Epithelial cell of prostate (primary cell): ENCODE results near the gene FZD10.

Source experiments
- DNase-seq: peaks from one replicate; pipeline ENCODE4 v3.0.0-alpha.2; 2011; ENCODE audit warnings: low read depth, low spot score
- H3K27ac ChIP-seq: fragments of 450-650 bp; 2 replicates; pipeline ENCODE4 v1.5.1; 2017; ENCODE audit warnings: mild to moderate bottlenecking

Gene FZD10

DNA sequence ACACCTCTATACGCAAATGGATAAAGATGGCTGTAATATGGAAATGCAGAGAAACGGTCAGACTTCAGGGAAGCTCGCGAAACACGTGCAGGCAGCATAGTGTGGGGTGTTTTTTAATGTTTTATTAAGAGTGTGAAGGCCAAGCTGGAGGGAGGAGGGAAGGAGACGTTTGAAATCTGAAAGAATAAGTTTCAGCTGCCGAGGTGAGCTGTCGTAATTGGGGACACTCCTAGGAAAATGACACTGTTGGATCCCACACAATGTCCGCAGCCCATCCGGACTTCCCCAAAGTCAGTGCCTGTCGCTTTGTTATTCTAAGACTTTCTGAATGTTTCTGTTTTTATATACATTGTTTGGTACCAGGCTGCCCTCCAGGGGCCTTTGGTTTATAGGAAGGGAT lies 8.3 kb downstream of the FZD10 start:
- H3K27ac ChIP-seq, result no peak overlapping the region
- no peak for DNase-seq

DNA sequence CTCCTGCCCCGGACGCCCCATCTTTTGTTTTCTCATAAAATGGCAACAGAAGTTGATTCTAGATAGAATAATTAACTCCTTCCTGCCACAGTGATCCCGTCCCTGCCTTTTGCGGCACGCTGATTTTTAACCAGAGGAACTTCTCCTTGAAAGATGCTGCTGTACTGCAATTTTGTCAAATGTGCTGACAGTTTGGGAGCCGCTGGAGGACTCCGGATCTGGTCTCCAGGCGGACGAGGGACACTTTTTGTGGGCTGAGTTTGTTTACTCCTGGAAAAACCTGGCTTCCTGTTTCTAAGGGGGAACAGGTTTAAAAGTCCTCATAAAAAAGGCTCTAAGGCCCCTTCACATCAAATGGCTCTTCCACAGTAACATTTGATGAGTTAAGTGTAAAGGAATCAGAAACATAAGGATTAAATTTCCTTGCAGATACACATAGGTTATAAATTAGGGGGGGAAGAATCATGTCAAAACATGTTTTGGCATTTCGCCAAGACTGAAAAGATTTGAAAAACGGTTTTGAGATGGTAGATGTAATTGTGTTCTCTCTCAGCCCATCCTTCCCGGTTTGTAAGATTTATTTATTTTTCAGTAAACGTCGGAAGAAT lies 15.5 kb downstream of the FZD10 start:
- H3K27ac ChIP-seq, result no peak overlapping the region
- DNase-seq, result no peak

DNA sequence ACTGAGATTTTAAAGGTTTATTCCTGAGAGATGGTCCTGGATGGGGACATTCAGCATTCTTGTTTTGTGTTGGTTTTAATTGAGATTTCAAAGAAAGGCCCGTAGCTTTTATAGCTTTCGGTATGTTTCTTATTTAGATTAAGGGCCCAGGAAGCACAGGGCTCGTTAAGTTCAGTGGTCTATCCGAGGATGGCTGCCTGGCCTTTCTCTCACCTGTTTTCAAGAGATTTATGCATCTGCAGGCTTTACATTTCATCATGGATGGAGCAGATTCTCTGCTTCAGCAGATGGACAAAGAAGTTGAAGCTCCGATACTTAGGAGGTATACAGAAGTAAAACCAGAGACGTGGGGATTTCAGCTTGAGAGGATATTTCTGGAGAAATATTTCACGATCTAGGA lies 16.0 kb downstream of the FZD10 start:
- DNase-seq, result no peak
- H3K27ac ChIP-seq, result no peak overlapping the region

DNA sequence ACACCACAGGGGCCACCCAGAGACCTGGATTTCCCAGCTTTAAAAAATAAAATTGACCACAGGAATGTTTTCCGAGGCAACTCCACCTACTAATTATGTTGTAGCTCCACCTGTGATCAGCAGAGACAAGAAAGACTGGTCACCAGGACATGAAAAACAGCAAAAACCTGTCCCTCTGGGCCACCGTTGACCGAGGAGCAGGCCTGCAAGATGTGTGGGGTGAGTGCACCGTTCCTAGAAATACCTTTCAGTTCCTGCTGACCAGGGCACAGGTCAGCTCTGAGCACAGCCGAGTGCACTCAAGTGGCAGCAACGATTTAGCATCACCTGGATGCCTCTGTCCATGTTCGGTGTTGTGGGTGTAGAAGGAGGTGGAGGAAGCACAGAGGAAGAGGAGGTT lies 16.9 kb downstream of the FZD10 start:
- no peak overlapping the region for H3K27ac ChIP-seq
- DNase-seq, result no peak

DNA sequence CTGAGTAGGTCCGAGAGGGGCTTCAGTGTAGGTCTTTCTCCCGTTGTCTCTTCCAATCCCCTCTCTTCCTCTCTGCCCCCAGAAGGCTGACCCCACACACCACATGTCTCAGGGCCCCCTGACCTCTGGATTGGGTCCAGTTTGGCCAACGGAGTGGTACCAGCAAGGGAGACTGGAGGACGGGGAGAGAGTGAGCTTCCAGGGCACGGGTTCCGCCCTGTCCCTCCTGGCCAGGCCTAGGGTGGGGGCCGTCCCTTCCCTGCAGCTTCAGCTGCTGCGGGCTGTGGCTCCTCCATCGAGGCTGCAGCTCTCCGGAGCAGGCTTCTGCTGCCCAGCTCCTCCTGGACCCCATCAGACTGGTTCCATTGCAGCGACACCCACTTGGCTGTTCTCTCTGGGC lies 17.4 kb downstream of the FZD10 start:
- no peak for DNase-seq
- no peak overlapping the region for H3K27ac ChIP-seq

DNA sequence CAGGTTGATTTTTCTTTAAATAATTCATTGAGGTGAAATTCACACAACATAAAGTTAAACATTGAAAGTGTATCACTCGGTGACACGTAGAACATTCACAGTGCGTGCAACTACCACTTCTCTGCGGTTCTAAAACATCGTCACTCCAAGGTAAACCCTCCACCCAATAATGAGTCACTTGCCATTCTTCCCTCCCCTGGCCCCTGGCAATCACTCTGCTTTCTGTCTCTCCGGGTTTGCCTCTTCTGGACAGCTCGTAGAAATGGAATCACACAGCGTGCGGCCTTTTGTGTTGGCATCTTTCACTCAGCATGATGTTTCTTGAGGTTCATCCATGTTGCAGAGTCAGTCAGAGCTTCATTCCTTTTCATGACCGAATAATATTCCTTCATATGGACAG lies 18.9 kb downstream of the FZD10 start:
- H3K27ac ChIP-seq, result no peak overlapping the region
- DNase-seq, result no peak

DNA sequence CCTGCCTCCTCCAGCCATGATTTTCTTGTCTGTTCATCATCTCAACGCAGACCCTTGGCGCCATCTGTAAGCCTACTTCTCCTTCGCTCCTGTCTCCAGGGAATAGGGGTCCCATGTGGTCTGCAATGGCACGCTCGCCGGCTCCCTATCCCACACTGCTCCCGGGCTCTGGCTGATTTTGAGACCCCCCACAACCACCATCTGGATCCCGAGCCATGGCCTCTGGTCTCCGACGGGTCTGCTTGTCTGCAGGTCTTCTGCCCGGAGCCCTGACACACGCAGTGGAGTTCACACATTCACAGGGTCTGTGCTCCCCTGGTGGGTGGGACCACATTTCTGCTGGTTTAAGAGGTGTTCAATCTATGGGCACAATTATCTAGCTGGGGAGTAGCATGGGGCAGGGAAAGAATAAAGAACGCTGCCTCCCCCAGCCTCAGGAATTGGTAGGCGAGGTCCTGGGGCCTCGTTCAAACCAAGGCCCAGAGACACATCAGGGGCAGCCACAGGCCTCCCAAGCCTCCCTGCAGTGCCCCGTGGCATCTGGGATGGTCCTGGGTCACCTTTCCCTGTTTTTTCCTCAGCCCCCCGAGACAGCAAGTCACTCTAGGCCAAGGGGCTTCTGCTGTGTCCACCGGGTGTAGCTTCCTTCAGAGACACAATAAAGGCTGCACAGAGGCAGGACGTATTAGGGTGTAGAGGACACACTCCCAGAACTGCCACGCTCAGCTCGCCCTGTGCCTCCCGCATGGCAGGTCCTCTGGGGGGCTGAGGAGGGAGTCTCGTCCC lies 21.5 kb downstream of the FZD10 start:
- H3K27ac ChIP-seq, result no peak overlapping the region
- DNase-seq, result no peak

DNA sequence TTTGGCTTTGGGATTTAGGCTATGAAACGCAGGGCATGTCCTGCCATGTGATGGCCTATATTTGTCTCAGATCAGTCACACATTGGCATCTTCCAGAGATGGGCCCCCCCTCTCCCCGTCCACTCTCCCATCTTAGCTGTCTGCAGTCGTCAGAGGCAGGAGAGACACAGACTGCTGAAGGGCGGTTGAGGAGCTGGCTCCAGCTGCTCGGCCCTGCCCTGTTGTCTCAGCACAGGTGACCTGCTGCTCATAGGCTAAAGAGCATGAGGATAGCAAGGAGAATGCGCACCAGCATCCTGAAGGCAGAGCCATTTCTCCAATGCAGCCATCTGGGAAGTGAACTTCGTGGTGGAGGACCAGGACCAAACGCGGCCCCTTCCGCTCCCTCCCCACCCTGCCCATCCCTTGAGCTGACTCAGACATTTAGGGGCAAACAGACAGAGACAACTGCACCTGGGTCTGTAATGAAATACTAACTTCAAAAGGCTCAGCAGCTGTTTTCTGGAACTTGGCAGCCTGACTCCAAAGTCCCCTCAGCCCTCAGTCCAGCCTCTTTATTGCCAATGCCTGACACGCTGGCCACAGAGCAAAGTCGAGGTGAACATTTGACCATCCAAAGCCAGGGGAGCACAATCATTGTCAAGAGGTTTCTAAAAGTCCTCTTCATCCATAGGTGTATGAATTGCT lies 22.3 kb downstream of the FZD10 start:
- DNase-seq, result no peak
- no peak overlapping the region for H3K27ac ChIP-seq

DNA sequence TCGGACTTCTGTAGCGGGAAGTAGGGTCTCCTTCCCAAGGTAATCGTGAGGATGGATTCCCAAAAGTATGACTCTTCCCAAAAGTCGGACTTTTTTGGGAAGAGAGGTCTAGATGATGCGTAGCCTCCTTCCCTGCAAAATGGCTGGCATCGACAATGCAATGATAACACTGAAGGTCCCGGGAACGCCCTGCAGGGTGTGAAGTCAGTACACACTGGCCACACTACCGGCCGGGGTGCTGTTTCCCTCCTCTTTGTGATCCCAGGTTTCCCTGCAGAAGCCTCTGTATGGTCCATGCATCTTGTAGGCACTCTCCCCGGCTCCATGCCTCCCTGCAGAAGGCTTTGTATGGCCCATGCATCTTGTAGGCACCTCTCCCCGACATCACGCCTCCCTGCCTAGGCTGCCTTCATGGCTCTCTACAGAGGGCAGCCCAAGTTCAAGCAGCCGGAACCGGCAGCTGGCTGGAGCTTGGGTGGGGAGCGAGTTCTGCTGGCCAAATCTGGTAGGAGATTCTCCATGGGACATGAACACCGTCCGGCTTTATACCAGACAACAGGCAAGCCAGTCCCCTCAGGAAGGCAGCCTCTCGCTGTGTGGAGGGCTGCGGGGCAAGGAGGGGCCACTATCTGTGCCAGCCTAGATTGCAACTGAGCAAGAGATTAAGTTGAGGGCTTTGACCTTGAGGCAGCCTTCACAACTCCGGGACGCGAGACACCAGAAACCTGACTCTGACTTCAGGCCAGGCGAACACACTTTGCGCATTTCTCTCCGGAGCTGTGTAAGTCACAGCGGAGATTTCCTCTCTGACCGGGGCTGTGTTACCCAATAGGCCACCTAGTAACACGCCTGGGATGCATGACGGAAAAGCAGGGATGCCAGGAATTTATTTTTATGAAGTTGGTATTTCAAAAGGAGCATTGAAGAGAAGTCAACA lies 23.5 kb downstream of the FZD10 start:
- no peak for DNase-seq
- H3K27ac ChIP-seq, result peak overlapping the region; percentile 40

DNA sequence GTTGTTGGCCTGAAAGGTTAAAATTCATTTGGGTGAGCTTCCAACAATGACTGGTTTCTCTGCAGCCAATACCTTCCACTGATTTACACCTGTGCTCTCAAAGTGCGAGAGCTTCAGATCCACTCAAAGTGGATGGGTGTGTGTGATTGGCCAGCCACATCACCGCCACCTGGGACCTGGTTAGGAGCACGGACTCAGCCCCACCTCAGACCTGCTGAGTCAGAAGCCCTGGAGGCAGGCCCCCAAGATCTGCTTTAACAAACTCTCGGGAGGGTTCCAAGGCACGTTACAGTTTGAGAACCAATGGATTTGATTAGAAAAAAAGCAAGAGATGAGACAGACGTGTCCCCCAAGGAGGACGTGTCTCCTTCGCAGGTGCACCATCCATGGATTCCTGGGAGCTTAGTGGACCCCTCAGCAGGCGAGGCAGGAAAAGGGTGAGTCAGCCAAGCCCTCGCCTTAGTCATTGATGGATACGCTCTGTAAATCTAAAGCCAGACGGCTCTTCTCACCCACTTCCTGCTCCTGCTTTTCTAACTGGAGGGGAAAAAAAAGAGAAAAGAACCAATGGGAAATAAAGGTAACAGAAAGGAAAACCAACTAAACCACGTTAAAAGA lies 24.5 kb downstream of the FZD10 start:
- peak overlapping the region; percentile 40 for H3K27ac ChIP-seq
- peak; percentile 62 for DNase-seq

DNA sequence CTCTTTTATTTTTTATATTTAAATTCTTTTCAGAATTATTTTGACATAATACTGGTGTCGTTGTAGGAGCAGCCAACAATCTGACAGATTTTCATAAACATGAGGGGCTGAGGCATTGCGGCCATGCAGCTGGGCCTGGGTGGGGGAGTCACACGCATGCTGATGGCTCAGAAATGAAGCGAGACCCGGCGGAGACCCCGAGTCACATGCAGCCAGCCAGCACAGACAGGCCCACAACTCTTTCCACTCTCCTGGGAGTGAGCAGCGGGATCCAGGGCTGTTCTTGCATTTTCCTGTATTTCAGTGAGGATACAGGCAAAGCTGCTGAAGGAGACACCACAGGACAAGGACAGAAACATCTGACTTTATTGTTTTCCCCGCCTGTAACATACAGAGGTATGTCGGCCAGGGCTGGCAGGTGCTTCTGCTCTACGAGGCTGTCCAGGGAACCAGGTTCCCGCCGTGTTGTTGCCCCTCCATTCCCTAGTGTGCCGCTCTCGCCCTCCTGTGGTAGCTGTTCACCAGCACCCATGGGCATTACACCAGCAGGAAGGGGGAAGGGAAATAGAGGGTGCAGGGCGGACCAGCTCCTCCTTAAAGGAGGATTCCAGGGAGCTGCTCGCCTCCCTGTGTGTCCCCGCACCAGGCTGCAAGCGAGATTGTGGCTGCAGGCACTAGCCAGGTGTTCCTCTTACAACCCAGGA lies 30.5 kb downstream of the FZD10 start:
- H3K27ac ChIP-seq, result no peak overlapping the region
- no peak for DNase-seq

DNA sequence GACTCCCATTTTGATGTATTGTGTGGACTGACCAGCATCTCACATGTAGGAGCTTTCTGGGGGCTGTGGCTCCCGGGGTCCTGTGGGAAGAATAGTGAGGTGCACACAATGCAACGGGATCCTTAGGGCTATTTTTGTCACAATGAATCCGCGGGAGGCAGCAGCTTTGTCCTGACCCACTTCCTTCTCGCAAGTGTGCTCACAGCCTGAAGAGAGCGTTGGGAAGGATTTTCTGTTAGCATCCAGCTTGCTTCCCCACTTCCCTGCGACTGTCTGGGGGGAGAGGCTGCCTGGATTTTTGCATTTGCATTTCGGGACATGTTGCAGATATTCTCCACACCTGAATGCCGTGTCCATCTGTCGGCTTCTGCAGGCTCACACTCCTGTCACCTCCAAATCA lies 31.9 kb downstream of the FZD10 start:
- no peak for DNase-seq
- H3K27ac ChIP-seq, result no peak overlapping the region

DNA sequence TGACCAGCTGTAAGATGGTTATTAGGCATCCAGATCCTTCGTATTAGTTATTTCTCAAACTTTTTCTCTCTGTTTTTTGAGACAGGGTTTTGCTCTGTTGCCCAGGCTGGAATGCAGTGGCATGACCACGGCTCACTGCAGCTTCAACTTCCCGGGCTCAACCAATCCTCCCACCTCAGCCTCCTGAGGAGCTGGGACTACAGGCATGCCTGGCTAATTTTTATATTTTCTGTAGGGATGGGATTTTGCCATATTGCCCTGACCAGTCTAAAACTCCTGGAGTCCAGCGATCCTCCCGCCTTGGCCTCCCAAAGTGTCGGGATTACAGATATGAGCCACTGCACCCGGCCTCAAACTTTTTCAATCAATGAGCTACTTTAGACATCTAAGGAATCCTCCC lies 33.1 kb downstream of the FZD10 start:
- no peak for DNase-seq
- H3K27ac ChIP-seq, result no peak overlapping the region

DNA sequence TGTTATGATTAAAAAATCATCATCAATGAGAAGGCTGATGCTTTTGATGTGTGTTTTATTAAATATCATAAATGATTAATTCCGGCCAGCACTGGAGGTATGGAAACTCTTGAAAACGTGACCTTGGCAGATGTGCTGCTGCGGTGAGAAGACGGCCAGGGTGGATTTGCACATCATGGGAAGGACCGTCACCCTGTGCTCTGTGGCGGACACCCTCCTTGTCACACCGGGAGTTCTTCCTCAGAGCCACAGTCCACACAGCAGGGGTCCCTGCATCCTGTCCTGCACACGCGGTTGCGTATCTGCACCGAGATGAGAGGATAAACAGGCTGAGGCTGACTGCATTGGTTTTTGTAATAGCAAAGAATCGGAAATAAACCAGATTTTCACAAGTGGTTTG lies 33.5 kb downstream of the FZD10 start:
- no peak overlapping the region for H3K27ac ChIP-seq
- no peak for DNase-seq

DNA sequence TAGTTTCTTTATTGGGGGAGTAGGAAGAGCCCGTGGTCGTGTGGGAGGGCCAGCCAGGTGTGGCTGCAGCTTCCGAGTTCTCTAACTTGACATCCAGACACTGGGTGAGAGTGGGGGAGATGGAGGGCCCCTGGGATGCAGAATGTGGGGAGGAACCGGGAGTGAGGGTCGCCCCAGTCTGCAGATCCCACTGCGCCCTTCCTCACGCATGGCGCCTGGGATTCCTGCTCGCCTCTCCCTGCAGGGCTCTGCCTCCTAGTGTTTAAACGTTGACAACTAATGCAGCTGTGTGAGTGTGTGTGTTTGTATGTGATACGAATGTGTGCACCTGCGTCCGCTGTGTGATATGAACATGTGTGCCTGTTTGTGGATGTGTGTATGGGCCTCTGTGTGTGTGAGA lies 34.6 kb downstream of the FZD10 start:
- DNase-seq, result no peak
- H3K27ac ChIP-seq, result no peak overlapping the region

DNA sequence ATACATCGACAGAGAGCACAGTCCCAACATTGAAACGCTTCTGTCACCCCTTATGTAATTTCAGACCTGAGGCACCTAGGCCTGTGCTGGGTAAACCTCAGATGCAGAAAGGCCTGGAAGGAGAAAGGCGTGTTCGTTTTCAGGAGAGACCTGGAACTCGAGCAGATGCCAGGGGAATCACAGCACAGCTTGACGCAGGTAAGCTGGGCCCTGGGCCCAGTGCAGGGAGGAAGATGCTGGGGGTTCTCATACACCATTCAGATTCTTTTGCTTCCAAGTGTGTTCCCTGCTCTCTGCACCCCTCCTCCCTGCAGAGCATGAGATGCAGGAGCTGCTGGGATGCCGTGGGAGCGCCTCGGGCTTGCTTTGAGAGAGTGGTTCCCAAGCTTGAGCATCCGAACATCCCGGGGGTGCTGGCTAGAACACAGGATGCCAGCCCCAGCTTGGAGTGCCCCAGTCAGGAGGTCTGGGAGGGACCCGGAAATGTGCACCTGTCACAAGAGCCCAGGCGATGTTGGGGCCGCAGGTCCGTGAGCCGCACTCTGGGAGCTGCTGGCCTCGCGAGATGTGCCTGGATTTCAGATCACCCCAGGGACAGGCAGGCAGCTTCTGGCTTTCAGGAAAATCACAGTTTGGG lies 35.9 kb downstream of the FZD10 start:
- no peak overlapping the region for H3K27ac ChIP-seq
- no peak for DNase-seq

DNA sequence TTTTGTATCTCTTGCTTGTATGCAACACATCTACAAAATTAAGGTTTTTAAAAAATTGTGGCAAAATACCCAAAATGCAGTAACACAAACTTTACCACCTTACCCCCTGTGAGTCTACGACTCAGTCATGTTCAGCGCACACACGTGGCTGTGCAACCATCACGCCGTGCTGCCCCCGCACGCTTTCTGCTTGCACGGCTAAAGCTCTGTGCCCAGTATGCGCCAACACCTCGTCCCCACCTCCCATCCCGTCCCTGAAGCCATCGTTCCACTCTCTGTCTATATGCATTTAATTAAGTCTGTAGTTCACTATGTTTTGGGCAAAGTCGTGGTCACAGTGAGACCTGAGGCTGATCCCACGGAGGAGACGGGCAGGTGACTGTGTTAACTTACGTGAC lies 36.4 kb downstream of the FZD10 start:
- no peak for DNase-seq
- no peak overlapping the region for H3K27ac ChIP-seq

DNA sequence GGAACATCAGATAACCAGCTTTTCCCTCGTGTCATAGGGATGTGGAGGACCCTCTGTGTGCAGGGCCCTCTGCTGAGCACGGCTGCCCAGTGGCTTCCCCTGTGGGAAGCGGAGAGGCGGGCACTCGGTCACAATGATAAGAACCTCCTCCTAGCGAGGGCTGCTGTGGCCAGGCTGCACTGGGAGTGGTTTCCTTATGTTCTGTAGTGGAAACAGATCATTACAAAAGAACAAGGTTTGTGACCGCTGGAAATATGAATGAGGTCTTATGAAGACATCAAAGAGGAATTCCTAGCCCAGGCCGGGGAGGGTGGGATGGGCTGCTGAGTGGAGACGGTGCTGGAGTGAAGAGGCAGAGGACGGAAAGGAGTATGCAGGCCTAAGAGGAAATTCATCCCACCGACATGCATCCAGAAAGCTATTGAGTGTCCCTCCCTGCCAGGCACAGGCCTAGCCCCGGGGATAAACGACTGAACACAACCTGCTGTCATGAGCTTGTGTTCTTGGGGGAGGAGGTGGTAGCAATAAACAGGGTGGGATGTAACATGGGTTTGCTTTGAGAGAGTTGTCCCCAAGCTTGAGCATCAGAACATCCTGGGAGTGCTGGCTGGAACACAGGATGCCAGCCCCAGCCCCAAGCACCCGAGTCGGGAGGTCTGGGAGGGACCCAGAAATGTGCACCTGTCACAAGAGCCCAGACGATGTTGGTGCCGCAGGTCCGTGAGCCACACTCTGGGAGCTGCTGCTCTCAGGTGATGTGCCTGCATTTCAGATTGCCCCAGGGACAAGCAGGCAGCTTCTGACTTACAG lies 37.5 kb downstream of the FZD10 start:
- H3K27ac ChIP-seq, result no peak overlapping the region
- DNase-seq, result no peak
